IMR-90 (cell line): Measurements from ENCODE around the gene CMTM5.

Source experiments
- BHLHE40 ChIP-seq: fragments of 150-350 bp; IDR thresholded peaks from 2 replicates; pipeline ENCODE4 v1.6.1; 2016; ENCODE audit warnings: mild to moderate bottlenecking, low read depth, low read length
- CEBPB ChIP-seq: IDR thresholded peaks from 2 replicates; pipeline ENCODE4 v1.6.1; 2012; ENCODE audit warnings: low read depth, low read length, improper control_type of control experiment
- FOS ChIP-seq: fragments of 150-350 bp; IDR thresholded peaks from 2 replicates; pipeline ENCODE4 v1.6.1; 2016; ENCODE audit warnings: low read depth, low read length
- MXI1 ChIP-seq: IDR thresholded peaks from 2 replicates; pipeline ENCODE4 v1.6.1; 2012; ENCODE audit warnings: low read depth, mild to moderate bottlenecking, low read length, moderate library complexity, borderline replicate concordance
- POLR2A ChIP-seq: IDR thresholded peaks from 2 replicates; pipeline ENCODE4 v1.6.1; 2012; ENCODE audit warnings: mild to moderate bottlenecking, low read depth, low read length
- RFX5 ChIP-seq: IDR thresholded peaks from 2 replicates; pipeline ENCODE4 v1.8.0; 2012; ENCODE audit warnings: low read depth, mild to moderate bottlenecking, low read length, moderate library complexity
- TF ChIP-seq, protein P1 (sequence below): conservative IDR thresholded peaks from 2 replicates; pipeline ENCODE4 v1.5.1; 2012; ENCODE audit warnings: mild to moderate bottlenecking, low read depth, low read length, improper control_type of control experiment

DNA sequence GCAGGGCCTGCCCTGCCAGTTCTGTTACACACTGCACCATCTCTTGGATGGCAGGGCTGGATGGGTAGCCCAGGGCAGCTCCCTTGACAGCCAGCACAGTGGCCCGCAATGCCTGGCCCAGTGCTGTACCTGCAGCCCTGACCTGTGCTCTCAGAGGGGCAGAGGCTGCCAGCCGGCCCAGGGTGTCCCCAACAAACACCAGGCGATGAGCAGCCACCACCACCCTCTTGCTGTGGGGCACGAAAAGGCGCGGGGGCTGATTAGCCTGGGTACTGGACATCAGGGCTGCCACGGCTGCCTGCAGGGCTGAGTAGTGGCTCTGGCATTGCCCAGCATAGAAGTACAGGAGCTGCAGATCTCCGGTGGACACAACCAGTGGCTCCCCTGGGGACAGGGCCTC lies 19.6 kb upstream of the CMTM5 start:
- TF ChIP-seq, protein P1, sequence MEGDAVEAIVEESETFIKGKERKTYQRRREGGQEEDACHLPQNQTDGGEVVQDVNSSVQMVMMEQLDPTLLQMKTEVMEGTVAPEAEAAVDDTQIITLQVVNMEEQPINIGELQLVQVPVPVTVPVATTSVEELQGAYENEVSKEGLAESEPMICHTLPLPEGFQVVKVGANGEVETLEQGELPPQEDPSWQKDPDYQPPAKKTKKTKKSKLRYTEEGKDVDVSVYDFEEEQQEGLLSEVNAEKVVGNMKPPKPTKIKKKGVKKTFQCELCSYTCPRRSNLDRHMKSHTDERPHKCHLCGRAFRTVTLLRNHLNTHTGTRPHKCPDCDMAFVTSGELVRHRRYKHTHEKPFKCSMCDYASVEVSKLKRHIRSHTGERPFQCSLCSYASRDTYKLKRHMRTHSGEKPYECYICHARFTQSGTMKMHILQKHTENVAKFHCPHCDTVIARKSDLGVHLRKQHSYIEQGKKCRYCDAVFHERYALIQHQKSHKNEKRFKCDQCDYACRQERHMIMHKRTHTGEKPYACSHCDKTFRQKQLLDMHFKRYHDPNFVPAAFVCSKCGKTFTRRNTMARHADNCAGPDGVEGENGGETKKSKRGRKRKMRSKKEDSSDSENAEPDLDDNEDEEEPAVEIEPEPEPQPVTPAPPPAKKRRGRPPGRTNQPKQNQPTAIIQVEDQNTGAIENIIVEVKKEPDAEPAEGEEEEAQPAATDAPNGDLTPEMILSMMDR = no peak
- TF ChIP-seq POLR2A (no peak), FOS (no peak), CEBPB (no peak), RFX5 (no peak), MXI1 (no peak), BHLHE40 (no peak)
